Stimulated activated naive B cell treated with anti-CD40 and anti-IgM and Interleukin-4, amounts not matched to agents 10 μg/mL and 1 μg/mL and 100 μg/mL, for 72 hours (primary cell): ENCODE results near the gene NEB.
A peak's percentile ranks its signal among the peaks of the same experiment; 100 is the strongest.
"Not testable (repeated sequence)": the region's sequence is repeated elsewhere in the genome, so short reads cannot be mapped to it uniquely, and the experiment has no call there.

Source experiments
- ATAC-seq, 2 donors: fragments of 150-1000 bp; cut with Tn5 transposase; replicated peaks; 2 replicates each; pipeline ENCODE4 v1.10.0; 2021; ENCODE audit warnings: moderate library complexity in 1 of 2
- DNase-seq: peaks from one replicate; pipeline ENCODE4 v3.0.0; 2021
- H3K27ac Mint-ChIP-seq: one replicate; pipeline ENCODE4 v1.8.0; 2022; ENCODE audit warnings: mild to moderate bottlenecking, mixed read lengths
- H3K27me3 Mint-ChIP-seq, 2 donors: one replicate each; pipeline ENCODE4 v1.8.0; 2022; ENCODE audit warnings: mixed read lengths in 2 of 2
- H3K36me3 Mint-ChIP-seq, 2 donors: one replicate each; pipeline ENCODE4 v1.8.0; 2022; ENCODE audit warnings: mixed read lengths in 2 of 2, mild to moderate bottlenecking in 1 of 2
- H3K4me1 Mint-ChIP-seq, 2 donors: one replicate each; pipeline ENCODE4 v1.8.0; 2022; ENCODE audit warnings: mixed read lengths in 2 of 2, mild to moderate bottlenecking in 1 of 2
- H3K4me3 Mint-ChIP-seq, 2 donors: one replicate each; pipeline ENCODE4 v1.8.0; 2022; ENCODE audit warnings: mild to moderate bottlenecking in 2 of 2, mixed read lengths in 2 of 2, moderate library complexity in 1 of 2
- H3K9me3 Mint-ChIP-seq, 2 donors: one replicate each; pipeline ENCODE4 v1.8.0; 2022; ENCODE audit warnings: mixed read lengths in 2 of 2, mild to moderate bottlenecking in 1 of 2

NEB gene

GRCh38 chr2:151580697-151581096 lies 153.6 kb downstream of the NEB start:
- peak; percentile 38 to 42 for ATAC-seq
- not testable (repeated sequence) for H3K27me3 Mint-ChIP-seq, DNase-seq, H3K4me3 Mint-ChIP-seq, H3K36me3 Mint-ChIP-seq, H3K27ac Mint-ChIP-seq, H3K9me3 Mint-ChIP-seq, H3K4me1 Mint-ChIP-seq

- Mint-ChIP-seq H3K27ac (no peak overlapping the region), H3K36me3 (peaks cover 2 to 4% of the 10 kb centered on the region in 2 donors), H3K27me3 (no peaks in the 10 kb centered on the region), H3K4me3 (no peak overlapping the region), H3K4me1 (no peaks in the 10 kb centered on the region), H3K9me3 (no peaks in the 10 kb centered on the region)
- ATAC-seq (no peak), DNase-seq (no peak)
These were observed 157.2 kb downstream of the NEB start for GRCh38 chr2:151577116-151577515.

- no peaks in the 10 kb centered on the region for H3K9me3 Mint-ChIP-seq
- DNase-seq (no peak), ATAC-seq (no peak)
- no peaks in the 10 kb centered on the region for H3K27me3 Mint-ChIP-seq
- H3K27ac Mint-ChIP-seq = no peak overlapping the region
- H3K4me3 Mint-ChIP-seq = no peak overlapping the region
- H3K36me3 Mint-ChIP-seq = peaks cover 2 to 4% of the 10 kb centered on the region in 2 donors
- H3K4me1 Mint-ChIP-seq = no peaks in the 10 kb centered on the region
These were observed 158.2 kb downstream of the NEB start for GRCh38 chr2:151576080-151576479.

- no peaks in the 10 kb centered on the region for H3K27me3 Mint-ChIP-seq
- H3K4me3 Mint-ChIP-seq = no peak overlapping the region
- H3K9me3 Mint-ChIP-seq = no peaks in the 10 kb centered on the region
- H3K27ac Mint-ChIP-seq = no peak overlapping the region
- H3K36me3 Mint-ChIP-seq = peaks cover 2 to 4% of the 10 kb centered on the region in 2 donors
- DNase-seq (no peak), ATAC-seq (no peak)
- H3K4me1 Mint-ChIP-seq = no peaks in the 10 kb centered on the region
These were observed 158.9 kb downstream of the NEB start for GRCh38 chr2:151575338-151575737.

- Mint-ChIP-seq H3K27ac (no peak overlapping the region), H3K4me1 (no peaks in the 10 kb centered on the region)
- DNase-seq = no peak
These were observed 164.1 kb downstream of the NEB start for GRCh38 chr2:151570191-151570590.

GRCh38 chr2:151569167-151569566 lies 165.1 kb downstream of the NEB start:
- no peaks in the 10 kb centered on the region for H3K36me3 Mint-ChIP-seq
- H3K4me1 Mint-ChIP-seq = no peaks in the 10 kb centered on the region
- H3K27me3 Mint-ChIP-seq = no peaks in the 10 kb centered on the region
- DNase-seq (no peak), ATAC-seq (no peak)
- no peaks in the 10 kb centered on the region for H3K9me3 Mint-ChIP-seq
- no peak overlapping the region for H3K4me3 Mint-ChIP-seq
- no peak overlapping the region for H3K27ac Mint-ChIP-seq

More at GRCh38 chr2:151570191-151570590, 164.1 kb downstream of the NEB start:
- no peak for ATAC-seq
- no peaks in the 10 kb centered on the region for H3K27me3 Mint-ChIP-seq
- no peaks in the 10 kb centered on the region for H3K9me3 Mint-ChIP-seq
- H3K36me3 Mint-ChIP-seq = no peaks in the 10 kb centered on the region
- no peak overlapping the region for H3K4me3 Mint-ChIP-seq

GRCh38 chr2:151568501-151568900 lies 165.8 kb downstream of the NEB start:
- Mint-ChIP-seq H3K4me3 (no peak overlapping the region), H3K9me3 (no peaks in the 10 kb centered on the region), H3K4me1 (no peaks in the 10 kb centered on the region), H3K27ac (no peak overlapping the region), H3K27me3 (no peaks in the 10 kb centered on the region), H3K36me3 (no peaks in the 10 kb centered on the region)
- DNase-seq (no peak), ATAC-seq (no peak)

GRCh38 chr2:151567006-151567405 lies 167.3 kb downstream of the NEB start:
- DNase-seq (no peak), ATAC-seq (no peak)
- Mint-ChIP-seq H3K4me3 (no peak overlapping the region), H3K4me1 (no peaks in the 10 kb centered on the region), H3K27ac (no peak overlapping the region), H3K27me3 (no peaks in the 10 kb centered on the region), H3K9me3 (no peaks in the 10 kb centered on the region), H3K36me3 (peaks cover 0 to under 1% of the 10 kb centered on the region in 2 donors)

GRCh38 chr2:151562398-151562797 lies 171.9 kb downstream of the NEB start:
- Mint-ChIP-seq H3K4me3 (no peak overlapping the region), H3K9me3 (peaks cover 0 to 2% of the 10 kb centered on the region in 2 donors), H3K27ac (no peak overlapping the region), H3K36me3 (peaks cover 1 to 6% of the 10 kb centered on the region in 2 donors), H3K4me1 (peaks cover 7 to 10% of the 10 kb centered on the region in 2 donors), H3K27me3 (no peaks in the 10 kb centered on the region)
- ATAC-seq (no peak), DNase-seq (no peak)

- DNase-seq (no peak), ATAC-seq (no peak)
- Mint-ChIP-seq H3K27ac (no peak overlapping the region), H3K4me3 (no peak overlapping the region), H3K36me3 (peaks cover 1 to 6% of the 10 kb centered on the region in 2 donors), H3K9me3 (peaks cover 0 to 2% of the 10 kb centered on the region in 2 donors), H3K27me3 (no peaks in the 10 kb centered on the region), H3K4me1 (peaks cover 7 to 18% of the 10 kb centered on the region in 2 donors)
These were observed 174.0 kb downstream of the NEB start for GRCh38 chr2:151560289-151560688.

- H3K4me1 Mint-ChIP-seq = peaks cover 7 to 18% of the 10 kb centered on the region in 2 donors
- H3K27me3 Mint-ChIP-seq, ATAC-seq, H3K4me3 Mint-ChIP-seq, DNase-seq, H3K36me3 Mint-ChIP-seq, H3K9me3 Mint-ChIP-seq, H3K27ac Mint-ChIP-seq: not testable (repeated sequence)
These were observed 174.8 kb downstream of the NEB start for GRCh38 chr2:151559431-151559830.

GRCh38 chr2:151557883-151558282 lies 176.4 kb downstream of the NEB start:
- Mint-ChIP-seq H3K36me3 (peaks cover 7 to 13% of the 10 kb centered on the region in 2 donors), H3K4me1 (peaks cover 7 to 18% of the 10 kb centered on the region in 2 donors)
- H3K4me3 Mint-ChIP-seq, H3K27me3 Mint-ChIP-seq, H3K9me3 Mint-ChIP-seq, DNase-seq, H3K27ac Mint-ChIP-seq, ATAC-seq: not testable (repeated sequence)

- Mint-ChIP-seq H3K27me3 (no peaks in the 10 kb centered on the region), H3K4me1 (peaks cover 7 to 18% of the 10 kb centered on the region in 2 donors), H3K9me3 (peaks cover 0 to 2% of the 10 kb centered on the region in 2 donors), H3K27ac (no peak overlapping the region), H3K36me3 (peaks cover 7 to 10% of the 10 kb centered on the region in 2 donors), H3K4me3 (no peak overlapping the region)
- DNase-seq (no peak), ATAC-seq (no peak)
These were observed 178.2 kb downstream of the NEB start for GRCh38 chr2:151556121-151556520.

- Mint-ChIP-seq H3K27ac (no peak overlapping the region), H3K27me3 (no peaks in the 10 kb centered on the region), H3K4me3 (no peak overlapping the region), H3K9me3 (no peaks in the 10 kb centered on the region), H3K4me1 (peaks cover 0 to 7% of the 10 kb centered on the region in 2 donors), H3K36me3 (peaks cover 8 to 10% of the 10 kb centered on the region in 2 donors)
- ATAC-seq (no peak), DNase-seq (no peak)
These were observed 182.0 kb downstream of the NEB start for GRCh38 chr2:151552287-151552686.

GRCh38 chr2:151551556-151551955 lies 182.7 kb downstream of the NEB start:
- no peak overlapping the region for H3K27ac Mint-ChIP-seq
- no peak for DNase-seq

GRCh38 chr2:151549191-151549590 lies 185.1 kb downstream of the NEB start:
- no peak overlapping the region for H3K4me3 Mint-ChIP-seq
- H3K36me3 Mint-ChIP-seq = peaks cover 10 to 17% of the 10 kb centered on the region in 2 donors
- H3K9me3 Mint-ChIP-seq = no peaks in the 10 kb centered on the region
- DNase-seq = no peak
- H3K27me3 Mint-ChIP-seq = no peaks in the 10 kb centered on the region
- no peaks in the 10 kb centered on the region for H3K4me1 Mint-ChIP-seq
- H3K27ac Mint-ChIP-seq = no peak overlapping the region
- ATAC-seq = no peak

More at GRCh38 chr2:151551556-151551955, 182.7 kb downstream of the NEB start:
- Mint-ChIP-seq H3K36me3 (peaks cover 10 to 17% of the 10 kb centered on the region in 2 donors), H3K9me3 (no peaks in the 10 kb centered on the region), H3K4me3 (no peak overlapping the region), H3K4me1 (no peaks in the 10 kb centered on the region), H3K27me3 (no peaks in the 10 kb centered on the region)
- ATAC-seq = no peak
